ENCODE results near the gene COL5A2. TPM values are rescaled to one million over a fixed set of nuclear protein-coding genes. Genes with fewer than 3 reads are reported as not detected.

Gene COL5A2
- total RNA-seq, 4 donors from 2014 or later = 63.8 to 93.8 (median 74.4) TPM

DNA sequence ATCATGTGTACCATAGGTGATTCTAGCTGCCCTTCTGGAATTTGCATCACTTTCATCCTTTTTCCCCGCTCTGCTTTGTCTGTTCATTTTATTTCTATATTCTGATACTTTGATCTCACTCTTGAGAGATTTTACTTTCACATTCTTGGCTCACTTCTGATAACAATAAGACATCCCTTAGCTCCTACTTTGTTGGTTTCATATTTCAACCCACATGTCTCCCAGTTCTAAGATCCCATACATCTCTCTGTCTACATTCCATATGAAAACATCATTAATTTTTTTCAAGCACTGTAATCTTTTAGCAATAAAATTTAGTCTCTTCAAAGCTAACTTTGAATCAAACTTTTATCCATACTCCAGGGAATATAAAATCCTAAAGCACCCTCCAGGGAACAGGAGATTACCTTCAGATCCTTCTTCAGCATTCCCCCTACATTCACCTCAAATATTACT, 129.8 kb downstream of the COL5A2 start:
- ATAC-seq (ENCODE audit: low FRiP score) (no peak), DNase-seq (ENCODE audit: low spot score) (no peak)
- TF ChIP-seq, protein P1, sequence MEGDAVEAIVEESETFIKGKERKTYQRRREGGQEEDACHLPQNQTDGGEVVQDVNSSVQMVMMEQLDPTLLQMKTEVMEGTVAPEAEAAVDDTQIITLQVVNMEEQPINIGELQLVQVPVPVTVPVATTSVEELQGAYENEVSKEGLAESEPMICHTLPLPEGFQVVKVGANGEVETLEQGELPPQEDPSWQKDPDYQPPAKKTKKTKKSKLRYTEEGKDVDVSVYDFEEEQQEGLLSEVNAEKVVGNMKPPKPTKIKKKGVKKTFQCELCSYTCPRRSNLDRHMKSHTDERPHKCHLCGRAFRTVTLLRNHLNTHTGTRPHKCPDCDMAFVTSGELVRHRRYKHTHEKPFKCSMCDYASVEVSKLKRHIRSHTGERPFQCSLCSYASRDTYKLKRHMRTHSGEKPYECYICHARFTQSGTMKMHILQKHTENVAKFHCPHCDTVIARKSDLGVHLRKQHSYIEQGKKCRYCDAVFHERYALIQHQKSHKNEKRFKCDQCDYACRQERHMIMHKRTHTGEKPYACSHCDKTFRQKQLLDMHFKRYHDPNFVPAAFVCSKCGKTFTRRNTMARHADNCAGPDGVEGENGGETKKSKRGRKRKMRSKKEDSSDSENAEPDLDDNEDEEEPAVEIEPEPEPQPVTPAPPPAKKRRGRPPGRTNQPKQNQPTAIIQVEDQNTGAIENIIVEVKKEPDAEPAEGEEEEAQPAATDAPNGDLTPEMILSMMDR (IDR thresholded peaks at IDR 0.05) = no peak

DNA sequence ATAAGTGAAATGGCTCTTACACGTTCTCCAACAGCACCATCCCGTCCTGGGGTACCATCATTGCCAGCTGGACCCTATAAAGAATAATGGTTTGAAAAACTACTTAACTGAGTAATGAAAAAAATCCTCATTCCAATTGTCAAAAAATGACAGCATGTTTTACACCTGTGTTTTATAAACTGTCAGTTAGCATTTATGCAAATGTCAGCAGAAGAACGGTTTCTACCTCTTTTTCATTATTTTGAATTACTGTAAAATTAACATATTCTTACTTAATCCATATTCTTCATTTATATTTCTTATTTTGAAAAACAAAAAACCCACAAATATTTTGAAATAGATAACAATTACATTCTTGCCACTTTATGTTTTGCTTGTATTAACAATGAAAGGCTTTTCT, 131.4 kb downstream of the COL5A2 start:
- DNase-seq (ENCODE audit: low spot score) (no peak), ATAC-seq (ENCODE audit: low FRiP score) (no peak)
- TF ChIP-seq, protein P1 (IDR thresholded peaks at IDR 0.05) = no peak

DNA sequence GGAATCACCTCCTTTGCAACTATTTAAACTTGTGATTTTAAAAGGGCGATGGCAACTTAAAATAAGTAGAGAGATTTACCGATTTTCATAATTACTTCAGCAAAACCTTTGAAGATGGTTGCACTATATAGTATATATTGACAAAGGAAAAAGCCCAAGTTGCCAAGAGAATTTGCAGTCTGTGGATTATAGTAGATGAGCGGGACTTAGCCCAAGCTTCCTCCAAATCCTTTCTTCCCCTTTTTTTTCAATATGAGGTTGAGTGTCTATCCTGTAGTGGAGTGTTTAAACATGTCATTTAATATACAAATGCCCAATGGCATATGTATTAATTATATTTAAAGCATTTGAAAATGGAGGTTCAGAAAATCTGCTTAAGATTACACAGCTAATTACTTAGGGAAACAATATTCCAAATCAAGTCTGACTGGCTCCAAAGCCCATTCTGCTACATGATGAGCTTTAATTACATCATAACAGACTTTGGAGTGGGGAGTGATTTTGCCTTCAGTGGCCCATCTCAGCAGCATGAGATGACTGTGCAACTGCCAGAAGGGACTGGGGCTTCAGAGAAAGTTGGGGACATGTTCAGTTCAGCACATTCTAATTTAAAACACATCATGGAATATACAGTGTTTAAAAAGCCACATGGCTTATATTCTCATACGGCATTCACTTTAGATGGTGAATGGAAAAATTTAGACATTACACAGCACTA, 132.2 kb downstream of the COL5A2 start:
- DNase-seq (ENCODE audit: low spot score) (no peak), ATAC-seq (ENCODE audit: low FRiP score) (no peak)
- TF ChIP-seq, protein P1 (IDR thresholded peaks at IDR 0.05) = no peak

DNA sequence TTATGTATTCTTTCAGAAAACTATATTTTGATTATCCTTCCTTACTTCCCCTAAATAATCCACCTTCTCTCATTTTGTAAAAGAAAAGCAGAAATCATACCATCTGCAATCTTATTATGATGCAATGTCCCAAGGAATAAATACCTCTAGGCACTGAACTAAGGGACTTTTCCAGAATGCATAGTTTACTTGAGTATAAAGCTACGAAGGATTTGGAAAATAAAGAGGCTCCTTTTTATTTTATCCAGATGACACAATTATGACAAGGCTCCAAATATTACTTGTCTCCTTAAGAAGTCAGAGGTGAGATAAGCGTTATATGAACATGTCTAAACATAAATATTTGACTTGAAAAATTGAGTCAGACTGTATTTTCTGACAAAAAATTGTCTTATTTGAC, 133.2 kb downstream of the COL5A2 start:
- ATAC-seq (ENCODE audit: low FRiP score) (no peak), DNase-seq (ENCODE audit: low spot score) (no peak)
- TF ChIP-seq, protein P1 (IDR thresholded peaks at IDR 0.05) = no peak

DNA sequence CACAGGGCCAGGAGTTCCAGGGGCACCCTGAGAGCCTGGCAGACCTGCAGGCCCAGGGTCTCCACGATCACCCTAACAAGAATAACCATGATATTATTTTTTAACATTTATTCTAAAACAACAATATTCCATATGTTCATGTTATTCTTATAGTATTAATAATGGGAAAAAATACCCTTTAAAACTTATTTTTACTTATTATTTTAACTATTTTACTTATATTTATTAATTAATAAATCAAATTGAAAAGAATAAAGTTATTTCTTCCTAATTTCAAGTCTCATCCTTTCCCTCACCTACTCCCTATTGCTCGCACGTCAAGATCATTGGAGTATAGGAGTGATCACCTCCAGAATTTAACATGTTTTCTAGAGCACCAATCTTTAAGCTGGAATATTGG, 133.7 kb downstream of the COL5A2 start:
- ATAC-seq (ENCODE audit: low FRiP score) = no peak
- TF ChIP-seq, protein P1 (IDR thresholded peaks at IDR 0.05) = no peak
- no peak for DNase-seq (ENCODE audit: low spot score)

DNA sequence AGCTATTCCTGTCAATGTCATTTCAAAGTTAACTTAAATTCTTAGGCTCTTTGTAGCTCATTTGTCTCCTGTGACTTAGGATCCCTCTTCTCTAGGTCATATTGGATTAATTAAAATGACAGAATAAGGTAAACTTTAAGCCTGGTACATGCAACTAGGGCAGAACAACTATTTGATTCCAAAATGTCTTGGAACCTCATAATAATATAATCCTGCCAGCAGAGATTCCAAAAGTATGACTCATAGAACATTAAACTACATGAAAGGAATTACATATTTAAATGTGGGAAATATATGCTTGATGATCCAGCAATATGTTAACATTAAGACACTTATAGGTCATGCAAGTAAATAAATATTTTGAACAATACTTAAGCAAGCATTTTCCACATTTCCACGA, 142.0 kb downstream of the COL5A2 start:
- TF ChIP-seq, protein P1 (IDR thresholded peaks at IDR 0.05) = no peak
- no peak for DNase-seq (ENCODE audit: low spot score)
- no peak for ATAC-seq (ENCODE audit: low FRiP score)

All from omental fat pad (tissue), 4 donors.